H1 (cell line): ENCODE results near the gene CNPY4. TPM values are rescaled to one million over a fixed set of nuclear protein-coding genes. Genes with fewer than 3 reads are reported as not detected.
A peak's percentile ranks its signal among the peaks of the same experiment; 100 is the strongest.

ENCODE experiments used
- CTCF ChIA-PET: fragments of 300-600 bp; sonication (Branson Sonifier 250); formaldehyde crosslinking; loops from one replicate; lab custom pipeline; 2021; ENCODE audit not compliant: partially characterized antibody; lab: Charles Lee
- POLR2A ChIA-PET: fragments of 300-600 bp; sonication (Branson Sonifier 250); formaldehyde crosslinking; loops from one replicate; lab custom pipeline; 2021; ENCODE audit warnings: inconsistent platforms; ENCODE audit not compliant: partially characterized antibody; lab: Charles Lee
- DNase-seq, 2 experiments: peaks; one replicate each; pipeline versions ENCODE4 v3.0.0 to v3.0.0-alpha.2; 2010 to 2022; ENCODE audit warnings: low spot score in 2 of 2, low read depth in 1 of 2, mixed read lengths in 1 of 2
- FAIRE-seq: peaks from 2 replicates; lab custom pipeline; 2011; peaks lifted over from hg19 to GRCh38; lab: Jason Lieb, UNC
- H2AFZ ChIP-seq: 2 replicates; pipeline ENCODE4 v1.8.1; 2012; ENCODE audit warnings: low read length, inconsistent platforms
- H2AK5ac ChIP-seq: 2 replicates; pipeline ENCODE4 v1.6.1; 2013; ENCODE audit warnings: low read depth, low read length
- H2BK120ac ChIP-seq: replicated peaks from 2 replicates; pipeline ENCODE3; 2013; ENCODE audit warnings: low read depth, low read length, inconsistent platforms
- H2BK12ac ChIP-seq: 2 replicates; pipeline ENCODE4 v1.6.1; 2013; ENCODE audit warnings: low read depth, low read length
- H2BK15ac ChIP-seq: 2 replicates; pipeline ENCODE4 v1.6.1; 2013; ENCODE audit warnings: low read length
- H2BK20ac ChIP-seq: 2 replicates; pipeline ENCODE4 v1.6.1; 2013; ENCODE audit warnings: low read length
- H2BK5ac ChIP-seq: 2 replicates; pipeline ENCODE4 v1.6.1; 2013; ENCODE audit warnings: low read depth, low read length
- H3K14ac ChIP-seq: 2 replicates; pipeline ENCODE4 v1.6.1; 2013; ENCODE audit warnings: inconsistent platforms; ENCODE audit not compliant: insufficient read length
- H3K18ac ChIP-seq: 2 replicates; pipeline ENCODE4 v1.6.1; 2013; ENCODE audit warnings: low read length; ENCODE audit errors: extremely low read depth
- H3K23ac ChIP-seq: 2 replicates; pipeline ENCODE4 v1.6.1; 2013; ENCODE audit warnings: inconsistent platforms; ENCODE audit not compliant: insufficient read length
- H3K23me2 ChIP-seq: 2 replicates; pipeline ENCODE4 v1.6.1; 2013; ENCODE audit warnings: low read depth, low read length
- H3K27ac ChIP-seq: 2 replicates; pipeline ENCODE4 v1.6.1; 2011; ENCODE audit warnings: low read depth, low read length, inconsistent platforms
- H3K27me3 ChIP-seq, 4 experiments: replicated peaks in 1 of 4; 1 replicate in 1 of 4; 2 replicates in 3 of 4; pipeline versions ENCODE4 v1.6.1 to v1.8.1; 2011 to 2013; ENCODE audit warnings: low read length in 3 of 4, mild to moderate bottlenecking in 3 of 4, inconsistent platforms in 2 of 4, mixed read lengths in 2 of 4, moderate library complexity in 1 of 4; ENCODE audit not compliant: control insufficient read depth in 3 of 4, insufficient read depth in 3 of 4; ENCODE audit errors: extremely low read depth in 1 of 4
- H3K36me3 ChIP-seq, 4 experiments: 2 replicates each; pipeline versions ENCODE4 v1.6.1 to v1.8.1; 2011 to 2013; ENCODE audit warnings: mild to moderate bottlenecking in 4 of 4, low read length in 3 of 4, moderate library complexity in 2 of 4, control low read depth in 1 of 4, inconsistent platforms in 1 of 4; ENCODE audit not compliant: insufficient read depth in 4 of 4, control insufficient read depth in 2 of 4
- H3K4ac ChIP-seq: replicated peaks from 2 replicates; pipeline ENCODE3; 2013; ENCODE audit warnings: low read length, low read depth, mixed read lengths, inconsistent platforms; ENCODE audit not compliant: insufficient read length
- H3K4me1 ChIP-seq, 4 experiments: replicated peaks in 1 of 4; 1 replicate in 1 of 4; 2 replicates in 3 of 4; pipeline versions ENCODE4 v1.6.1 to v1.8.1; 2011 to 2013; ENCODE audit warnings: low read length in 3 of 4, inconsistent platforms in 2 of 4, mixed read lengths in 1 of 4; ENCODE audit not compliant: insufficient read depth in 4 of 4, control insufficient read depth in 3 of 4
- H3K4me2 ChIP-seq, 2 experiments: 2 replicates each; pipeline versions ENCODE4 v1.6.1 to v1.8.1; 2011 to 2013; ENCODE audit warnings: low read depth in 2 of 2, low read length in 2 of 2, control low read depth in 1 of 2, inconsistent platforms in 1 of 2, mild to moderate bottlenecking in 1 of 2; ENCODE audit not compliant: insufficient read depth in 1 of 2
- H3K4me3 ChIP-seq, 4 experiments: fragments of 200-600, 300-600 bp in 1 of 4; sonication (generic), shearing (Covaris generic), sonication (Bioruptor Twin) in 1 of 4; 2 replicates each; pipeline versions ENCODE4 v1.5.1 to v1.8.1; 2011 to 2016; ENCODE audit warnings: low read length in 4 of 4, low read depth in 3 of 4, control low read depth in 2 of 4, inconsistent platforms in 2 of 4, mild to moderate bottlenecking in 2 of 4, mixed read lengths in 1 of 4, moderate library complexity in 1 of 4; ENCODE audit not compliant: insufficient read depth in 2 of 4; ENCODE audit errors: extremely low read depth in 1 of 4
- H3K56ac ChIP-seq: replicated peaks from 2 replicates; pipeline ENCODE3; 2013; ENCODE audit warnings: low read depth, mild to moderate bottlenecking, mixed read lengths, low read length, inconsistent platforms; ENCODE audit not compliant: insufficient read length
- H3K79me1 ChIP-seq: 2 replicates; pipeline ENCODE4 v1.6.1; 2013; ENCODE audit warnings: low read depth, low read length, control low read depth
- H3K79me2 ChIP-seq, 2 experiments: 2 replicates each; pipeline versions ENCODE4 v1.6.1 to v1.8.1; 2012 to 2013; ENCODE audit warnings: low read length in 2 of 2, mild to moderate bottlenecking in 2 of 2, inconsistent platforms in 1 of 2; ENCODE audit not compliant: insufficient read depth in 2 of 2, control insufficient read depth in 1 of 2
- H3K9ac ChIP-seq, 4 experiments: replicated peaks in 1 of 4; 1 replicate in 1 of 4; 2 replicates in 3 of 4; pipeline versions ENCODE4 v1.6.1 to v1.8.1; 2011 to 2013; ENCODE audit warnings: low read depth in 3 of 4, low read length in 3 of 4, control low read depth in 2 of 4, mild to moderate bottlenecking in 2 of 4, moderate library complexity in 2 of 4, inconsistent platforms in 1 of 4; ENCODE audit errors: extremely low read depth in 1 of 4
- H3K9me3 ChIP-seq, 2 experiments: 2 replicates each; pipeline versions ENCODE4 v1.6.1 to v1.8.1; 2012 to 2013; ENCODE audit warnings: mild to moderate bottlenecking in 2 of 2, moderate library complexity in 2 of 2, control low read depth in 1 of 2, inconsistent platforms in 1 of 2, low read depth in 1 of 2, low read length in 1 of 2, mixed read lengths in 1 of 2; ENCODE audit not compliant: insufficient read depth in 2 of 2
- H4K20me1 ChIP-seq, 2 experiments: replicated peaks in 1 of 2; 2 replicates each; pipeline versions ENCODE3 to v1.8.1; 2011 to 2013; ENCODE audit warnings: inconsistent platforms in 2 of 2, low read length in 2 of 2, mild to moderate bottlenecking in 1 of 2; ENCODE audit not compliant: insufficient read depth in 2 of 2, control insufficient read depth in 1 of 2
- H4K5ac ChIP-seq: 2 replicates; pipeline ENCODE4 v1.6.1; 2013; ENCODE audit warnings: low read length, low read depth, mixed read lengths, inconsistent platforms; ENCODE audit not compliant: insufficient read length
- H4K8ac ChIP-seq: 2 replicates; pipeline ENCODE4 v1.8.0; 2013; ENCODE audit warnings: mild to moderate bottlenecking, moderate library complexity, low read length, inconsistent platforms; ENCODE audit not compliant: insufficient read depth; ENCODE audit errors: extremely low read depth
- H4K91ac ChIP-seq: replicated peaks from 2 replicates; pipeline ENCODE3; 2013; ENCODE audit warnings: low read length, mixed read lengths, inconsistent platforms; ENCODE audit not compliant: insufficient read length
- ASH2L ChIP-seq: fragments of 200-600, 300-600 bp; sonication (generic); IDR thresholded peaks from one replicate; pipeline ENCODE4 v1.7.1; 2017; ENCODE audit warnings: low read length
- CEBPB ChIP-seq: IDR thresholded peaks from 2 replicates; pipeline ENCODE4 v1.6.1; 2012; ENCODE audit warnings: low read depth, low read length
- NANOG ChIP-seq: IDR thresholded peaks from 2 replicates; pipeline ENCODE4 v1.6.1; 2011; ENCODE audit warnings: low read length, low read depth, mild to moderate bottlenecking, inconsistent platforms; ENCODE audit not compliant: insufficient read depth, poor library complexity, severe bottlenecking
- POU5F1 ChIP-seq: IDR thresholded peaks from 2 replicates; pipeline ENCODE4 v1.6.1; 2011; ENCODE audit warnings: low read depth, mild to moderate bottlenecking, low read length, moderate library complexity
- TBP ChIP-seq: IDR thresholded peaks from 2 replicates; pipeline ENCODE4 v1.6.1; 2011; ENCODE audit warnings: low read depth, low read length, improper control_type of control experiment
- WGBS, 2 experiments: shearing (Covaris generic) in 1 of 2; methylation state at CpG; one replicate each; pipeline versions ENCODE4 v1.1.6 to v1.1.7; 2013 to 2015; ENCODE audit warnings: low lambda C conversion rate in 2 of 2, mixed read lengths in 2 of 2, inconsistent platforms in 1 of 2, low coverage in 1 of 2, missing lambda C conversion rate in 1 of 2; ENCODE audit not compliant: insufficient replicate concordance in 2 of 2, insufficient coverage in 1 of 2, insufficient read length in 1 of 2; ENCODE audit errors: extremely low coverage in 1 of 2, missing lambda C conversion rate in 1 of 2; 5-methylcytosine and 5-hydroxymethylcytosine counted together
- polyA plus RNA-seq, 7 experiments: library from polyadenylated mRNA; depleted of rRNA in 3 of 7; stranded (reverse) in 5 of 7; unstranded in 2 of 7; fragments of >200 nt in 5 of 7; fragments of 200-250 nt in 2 of 7; gene quantifications; 1 replicate in 5 of 7; 2 replicates in 1 of 7; 4 replicates in 1 of 7; pipeline versions ENCODE4 v1.2.1 to v1.2.3, GENCODE V29; 2011 to 2013; ENCODE audit warnings: missing spikeins in 2 of 7, mixed read lengths in 2 of 7
- total RNA-seq: library from RNA; stranded (reverse); fragmentation: NEBNext Ultra II Directional; extraction: Animal tissue kit (Norgen Biotek cat#: 25700); gene quantifications from 2 replicates; pipeline ENCODE4 v1.2.1, GENCODE V29; 2021
- TF ChIP-seq, protein P1 (sequence below): IDR thresholded peaks from 2 replicates; pipeline ENCODE4 v1.6.1; 2012; ENCODE audit warnings: low read length, inconsistent platforms

CNPY4 gene
- total and polyA plus RNA-seq, 2 of the 8 experiments (the other 6 are each of a cell fraction or from before 2014, with no cell fraction given): 10.2 to 15.3 TPM

DNA sequence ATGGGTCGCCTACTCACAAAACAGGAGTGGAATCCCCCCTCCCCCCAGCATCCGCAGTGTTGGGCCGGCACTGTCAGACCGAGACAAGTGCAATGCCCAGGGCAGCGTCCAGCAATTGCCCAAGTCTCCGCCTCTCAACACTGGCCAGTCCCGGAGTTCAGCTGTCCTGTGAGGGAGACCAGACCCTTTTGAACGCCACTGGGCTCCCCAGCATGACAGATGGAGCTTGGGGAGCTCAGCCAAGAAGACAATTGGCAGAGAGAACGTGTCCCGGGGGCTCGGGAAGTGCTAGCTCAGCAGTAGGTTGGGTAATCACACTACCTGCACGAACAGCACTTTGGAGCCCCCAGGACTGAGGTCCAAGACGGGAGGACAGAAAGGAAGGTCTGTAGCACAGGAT lies 25.9 kb upstream of the CNPY4 start:
- peaks cover 26 to 34% of the 10 kb centered on the region in 2 experiments for H4K20me1 ChIP-seq

More for the DNA sequence above, 25.9 kb upstream of the CNPY4 start:
- Histone ChIP-seq H2BK120ac (no peak overlapping the region), H2AK5ac (no peak overlapping the region), H2BK20ac (no peak overlapping the region), H2AFZ (no peak overlapping the region), H3K79me1 (peaks cover 14% of the 10 kb centered on the region), H3K23me2 (peaks cover 2% of the 10 kb centered on the region; the same call in 1 of the 2 replicates), H3K14ac (no peak overlapping the region), H3K27ac (peak overlapping the region; percentile 5; the same call in 1 of the 2 replicates), H3K4me1 (no peaks in the 10 kb centered on the region; a peak in 1 of 7 replicates), H3K23ac (no peak overlapping the region), H3K4me2 (no peak overlapping the region), H2BK5ac (no peak overlapping the region; the same call in 1 of the 2 replicates), H3K36me3 (peaks cover 70 to 81% (median 75%) of the 10 kb centered on the region in 4 experiments), H3K18ac (no peak overlapping the region), H3K27me3 (no peaks in the 10 kb centered on the region), H2BK15ac (no peak overlapping the region), H4K91ac (no peak overlapping the region), H3K9ac (no peak overlapping the region), H4K5ac (no peak overlapping the region), H4K8ac (no peak overlapping the region), H3K79me2 (peaks cover 0 to 30% of the 10 kb centered on the region in 2 experiments; a peak in 3 of 4 replicates), H3K9me3 (no peaks in the 10 kb centered on the region), H3K56ac (no peak overlapping the region), H3K4ac (no peak overlapping the region), H3K4me3 (no peak overlapping the region), H2BK12ac (no peak overlapping the region)
- 88% methylated on average over 13 of the region's 13 CpGs; no CpG with 5 or more reads in 1 of the 2 experiments for WGBS, 2 experiments
- FAIRE-seq: no peak
- DNase-seq: no peak
- ChIA-PET CTCF (no interaction called here), POLR2A (interaction anchor here (0.9 to 19.5 kb wide), 14 partner anchors 9 to 401 kb away, joined by 3 to 722 read pairs (median 4); partner anchors contain the start of genes AP4M1, COPS6, MCM7 and ZNF3)
- no peak for TF ChIP-seq TBP
- TF ChIP-seq ASH2L: no peak
- no peak for TF ChIP-seq NANOG
- TF ChIP-seq CEBPB: no peak
- TF ChIP-seq, protein P1, sequence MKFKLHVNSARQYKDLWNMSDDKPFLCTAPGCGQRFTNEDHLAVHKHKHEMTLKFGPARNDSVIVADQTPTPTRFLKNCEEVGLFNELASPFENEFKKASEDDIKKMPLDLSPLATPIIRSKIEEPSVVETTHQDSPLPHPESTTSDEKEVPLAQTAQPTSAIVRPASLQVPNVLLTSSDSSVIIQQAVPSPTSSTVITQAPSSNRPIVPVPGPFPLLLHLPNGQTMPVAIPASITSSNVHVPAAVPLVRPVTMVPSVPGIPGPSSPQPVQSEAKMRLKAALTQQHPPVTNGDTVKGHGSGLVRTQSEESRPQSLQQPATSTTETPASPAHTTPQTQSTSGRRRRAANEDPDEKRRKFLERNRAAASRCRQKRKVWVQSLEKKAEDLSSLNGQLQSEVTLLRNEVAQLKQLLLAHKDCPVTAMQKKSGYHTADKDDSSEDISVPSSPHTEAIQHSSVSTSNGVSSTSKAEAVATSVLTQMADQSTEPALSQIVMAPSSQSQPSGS: peak; percentile 46; the same call in 1 of the 2 replicates
- TF ChIP-seq POU5F1: no peak
